Left kidney (tissue), 8 donors: Measurements from ENCODE around the gene TRIM51. TPM values are rescaled to one million over a fixed set of nuclear protein-coding genes. Genes with fewer than 3 reads are reported as not detected.
"Not testable (repeated sequence)": the region's sequence is repeated elsewhere in the genome, so short reads cannot be mapped to it uniquely, and the experiment has no call there.

ENCODE experiments used
- DNase-seq: peaks from one replicate; pipeline ENCODE4 v3.0.0-alpha.2; 2013
- long read RNA-seq, 8 donors: transcript quantifications; one replicate each; lab custom pipeline, GENCODE V29; 2026
- polyA plus RNA-seq: library from polyadenylated mRNA; unstranded; fragments of 120-200 nt; gene quantifications from one replicate; pipeline ENCODE4 v1.2.1, GENCODE V29; 2013; ENCODE audit not compliant: insufficient read length

TRIM51 gene
- not detected for polyA plus RNA-seq
- long read RNA-seq, donor 1, result 0 reads
- long read RNA-seq, donor 2, result 0 reads
- long read RNA-seq, donor 3, result 0 reads
- long read RNA-seq, donor 4, result 0 reads
- long read RNA-seq, donor 5, result 0 reads
- long read RNA-seq, donor 6, result 0 reads
- long read RNA-seq, donor 7, result 0 reads
- long read RNA-seq, donor 8, result 0 reads

DNA sequence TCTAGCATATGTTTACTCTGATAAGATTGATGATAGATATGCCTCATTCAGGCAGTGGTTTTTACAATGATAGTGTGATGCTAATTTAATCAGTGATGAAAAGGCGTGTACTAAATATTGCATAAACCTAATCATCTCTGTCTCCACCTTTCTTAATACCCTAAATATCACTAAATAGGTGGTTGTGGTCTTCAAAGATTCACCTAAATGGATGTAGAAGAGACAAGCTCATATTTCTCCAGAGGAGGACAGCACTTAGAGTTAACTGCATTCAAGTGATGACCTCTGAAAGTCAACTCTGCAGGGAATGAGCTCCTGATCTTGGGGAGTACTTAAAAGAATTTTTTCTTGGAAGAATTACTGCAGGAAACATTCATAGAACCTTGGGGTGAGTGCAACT lies at the start of gene TRIM51:
TRIM51 (plus strand) TSS at position 301 of the 400 bp plus-strand sequence. CDS start 2,132 bp downstream, outside the sequence.
- DNase-seq, result not testable (repeated sequence)

GRCh38 chr11:55838452-55838851 lies 44.6 kb upstream of the TRIM51 start, which contains the start of gene OR5D16:
Gene OR5D16, plus strand, starts transcription at chr11:55838752. Its CDS starts 0 bp downstream, at chr11:55838752.
- no peak for DNase-seq

DNA sequence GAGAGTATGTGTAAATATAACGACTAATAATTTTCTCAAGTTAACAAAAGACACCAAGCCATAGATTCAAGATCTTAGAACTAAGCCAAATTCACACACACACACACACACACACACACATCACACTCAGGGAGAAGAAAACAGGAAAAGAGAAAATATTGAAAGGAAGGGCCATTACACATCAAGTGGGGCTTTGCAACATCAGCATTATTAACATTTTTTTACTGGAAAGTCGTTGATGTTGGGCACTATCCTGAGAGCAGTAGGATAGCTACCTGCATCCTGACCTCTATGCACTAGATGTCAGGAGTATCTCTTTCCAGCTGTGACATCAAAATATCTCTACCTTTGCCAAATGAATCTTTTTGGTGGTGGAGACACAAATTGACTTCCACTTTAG lies 35.6 kb upstream of the TRIM51 start:
- DNase-seq, result no peak

GRCh38 chr11:55849037-55849436 lies 34.1 kb upstream of the TRIM51 start:
- DNase-seq, result no peak

DNA sequence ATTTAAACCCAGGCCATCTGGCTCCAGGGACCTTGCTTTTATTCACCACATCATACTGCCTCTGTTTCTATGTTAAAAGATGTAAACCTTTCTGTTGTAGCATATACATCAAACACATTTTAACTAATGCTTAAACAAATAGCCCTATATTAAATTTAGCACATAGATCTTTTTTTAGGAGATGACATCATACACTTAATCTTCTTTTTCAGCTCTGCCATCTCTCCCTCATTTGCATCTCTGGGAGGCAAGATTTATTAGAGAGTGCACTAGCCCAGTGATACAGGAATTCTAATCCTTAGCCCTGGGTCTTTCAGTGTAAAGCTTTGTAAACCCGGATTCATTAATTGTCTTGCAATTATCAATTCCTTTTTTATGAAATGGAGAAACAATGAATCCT lies 31.0 kb upstream of the TRIM51 start:
- DNase-seq, result no peak

DNA sequence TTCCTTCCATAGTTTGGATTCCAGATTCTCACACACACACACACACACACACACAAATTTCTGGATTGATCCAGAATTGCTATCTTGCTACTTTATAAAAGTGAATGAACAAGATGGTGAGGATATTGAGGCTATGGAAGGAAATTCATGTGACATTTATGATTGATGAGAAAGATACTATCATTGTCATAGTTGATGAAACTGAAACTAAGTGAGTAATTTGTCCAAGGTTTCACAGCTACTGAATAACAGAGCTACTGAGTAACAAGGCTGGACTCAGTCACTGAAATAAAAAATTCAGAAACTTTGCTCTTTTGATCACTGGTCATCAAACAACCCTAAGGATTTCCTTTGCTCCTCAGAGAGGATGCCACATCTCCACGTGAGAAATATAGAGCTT lies 28.4 kb upstream of the TRIM51 start:
- no peak for DNase-seq

- DNase-seq, result not testable (repeated sequence)
Observed at GRCh38 chr11:55867354-55867753, 15.7 kb upstream of the TRIM51 start.

- not testable (repeated sequence) for DNase-seq
Observed at GRCh38 chr11:55872731-55873130, 10.4 kb upstream of the TRIM51 start.

DNA sequence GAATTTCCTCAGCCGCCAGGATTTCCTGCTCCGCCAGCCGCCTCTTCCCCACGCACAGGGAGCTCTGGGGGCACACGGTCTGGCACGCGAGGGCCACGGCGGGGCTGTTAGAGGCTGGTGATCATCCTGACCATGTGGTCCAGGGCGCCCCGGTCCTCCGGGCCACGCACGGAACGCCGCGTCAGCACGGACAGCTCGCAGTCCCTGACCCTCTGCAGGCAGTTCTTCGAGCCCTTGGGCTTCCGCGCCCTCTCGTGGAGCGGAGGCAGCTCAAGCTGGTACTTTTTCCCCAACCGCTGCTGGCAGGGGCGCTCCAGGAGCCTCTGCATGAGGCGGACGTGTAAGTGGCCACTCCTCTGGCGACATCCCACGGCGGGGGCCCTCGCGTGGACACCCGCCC lies 10.0 kb upstream of the TRIM51 start:
- DNase-seq, result not testable (repeated sequence)

DNA sequence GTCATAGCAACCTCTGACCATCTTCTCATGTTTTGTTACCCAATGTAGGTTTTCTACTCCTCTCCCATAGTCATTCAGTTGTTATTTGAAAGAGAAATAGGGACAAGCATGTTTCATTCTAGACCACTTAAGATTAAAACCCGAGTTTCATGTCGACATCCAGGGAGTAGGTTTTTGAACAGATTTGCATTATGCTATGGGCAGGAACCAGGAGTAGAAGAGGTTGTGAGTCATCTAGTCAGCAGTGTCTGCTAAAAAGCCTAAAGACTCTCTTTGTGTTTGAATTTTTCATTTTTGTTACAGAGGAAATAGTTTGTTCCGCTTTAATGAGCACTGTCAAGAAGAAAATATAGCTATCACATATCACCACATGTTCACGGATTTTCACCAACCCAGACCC lies 1.9 kb downstream of the TRIM51 start:
- DNase-seq, result not testable (repeated sequence)

DNA sequence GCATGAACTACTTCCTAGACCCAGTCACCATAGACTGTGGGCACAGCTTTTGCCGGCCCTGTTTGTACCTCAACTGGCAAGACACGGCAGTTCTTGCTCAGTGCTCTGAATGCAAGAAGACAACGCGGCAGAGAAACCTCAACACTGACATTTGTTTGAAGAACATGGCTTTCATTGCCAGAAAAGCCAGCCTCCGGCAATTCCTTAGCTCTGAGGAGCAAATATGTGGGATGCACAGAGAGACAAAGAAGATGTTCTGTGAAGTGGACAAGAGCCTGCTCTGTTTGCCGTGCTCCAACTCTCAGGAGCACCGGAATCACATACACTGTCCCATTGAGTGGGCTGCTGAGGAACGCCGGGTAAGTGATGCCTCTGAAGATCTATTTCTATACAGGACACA lies 2.4 kb downstream of the TRIM51 start:
- not testable (repeated sequence) for DNase-seq

DNA sequence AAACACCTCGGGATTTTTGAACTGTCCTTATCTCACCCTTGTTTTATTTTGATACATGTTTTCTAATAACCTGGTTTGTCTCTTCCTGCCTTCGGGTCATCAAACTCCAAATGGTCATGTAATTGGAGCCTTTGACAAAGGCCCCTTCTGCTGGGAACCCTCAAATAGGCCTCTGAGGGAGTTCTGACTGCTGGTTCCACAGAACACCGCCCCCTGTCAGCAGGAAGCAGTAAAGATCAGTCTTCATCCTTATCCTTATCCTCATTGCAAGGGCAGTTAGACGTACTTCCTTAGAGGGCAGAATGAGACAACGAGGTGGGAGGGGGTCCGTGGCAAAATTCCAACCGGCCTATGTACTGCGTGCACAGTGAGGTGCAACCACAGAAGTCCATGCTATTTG lies 12.1 kb downstream of the TRIM51 start:
- no peak for DNase-seq

DNA sequence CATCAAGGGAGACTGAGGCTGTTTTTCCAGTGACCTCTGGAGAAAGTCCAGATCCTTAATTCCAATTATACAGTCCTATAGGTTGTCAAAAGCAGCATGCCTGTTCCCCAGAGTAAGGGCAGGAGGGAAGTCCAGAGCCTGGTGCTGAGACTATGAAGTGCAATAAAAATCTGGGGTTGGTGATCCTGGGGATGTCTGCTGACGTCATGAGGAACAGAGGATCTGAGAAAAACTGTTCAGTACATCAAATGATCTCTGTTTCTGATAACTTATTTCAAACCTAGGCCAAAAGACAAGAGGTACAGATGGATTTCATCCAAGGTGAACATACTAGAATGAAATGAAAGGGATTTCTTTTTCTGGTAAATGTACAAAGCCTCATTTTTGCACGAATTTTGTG lies 19.2 kb downstream of the TRIM51 start:
- no peak for DNase-seq

DNA sequence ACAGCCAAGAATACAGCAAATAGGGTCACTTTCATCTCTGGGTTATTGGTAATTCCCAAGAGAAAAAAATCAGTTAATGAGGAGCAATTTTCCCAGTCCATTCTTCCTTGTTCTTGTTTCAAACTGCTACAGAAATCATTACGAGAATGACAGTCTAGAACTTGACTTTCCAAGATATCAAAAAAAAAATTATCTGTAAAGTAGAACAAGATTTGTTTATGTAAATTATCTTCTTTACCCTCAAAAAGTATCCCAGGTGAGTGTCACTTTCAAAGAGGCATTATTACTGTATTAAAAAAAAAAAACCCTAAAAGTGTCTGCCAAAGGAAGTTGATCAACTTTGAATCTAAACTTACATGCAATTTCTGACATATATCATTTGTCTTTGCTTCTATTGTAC lies 31.4 kb downstream of the TRIM51 start, which contains the start of gene OR5W2:
OR5W2 (minus strand) TSS at position 101 of the 400 bp plus-strand sequence; CDS start at position 101, 0 bp downstream.
- no peak for DNase-seq

DNA sequence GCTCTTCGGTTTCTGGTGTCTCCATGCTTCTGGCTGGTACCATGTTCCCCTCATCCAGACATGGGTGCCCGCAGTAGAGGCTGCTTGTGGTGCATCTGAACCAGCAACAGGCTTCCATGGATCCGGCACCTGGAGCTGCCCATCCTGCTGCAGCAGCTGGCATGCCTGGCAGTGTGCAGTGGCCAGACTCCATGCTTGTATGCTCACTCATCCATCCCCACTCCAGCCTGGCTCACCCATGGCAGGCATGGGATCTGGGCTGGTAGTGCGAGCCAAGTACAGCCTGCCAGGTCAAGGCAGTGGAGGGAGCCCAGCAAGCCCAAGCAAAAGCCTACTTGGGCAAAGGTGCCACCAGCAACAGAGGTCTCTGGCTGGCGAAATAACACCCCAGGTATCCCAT lies 37.4 kb downstream of the TRIM51 start:
- no peak for DNase-seq

DNA sequence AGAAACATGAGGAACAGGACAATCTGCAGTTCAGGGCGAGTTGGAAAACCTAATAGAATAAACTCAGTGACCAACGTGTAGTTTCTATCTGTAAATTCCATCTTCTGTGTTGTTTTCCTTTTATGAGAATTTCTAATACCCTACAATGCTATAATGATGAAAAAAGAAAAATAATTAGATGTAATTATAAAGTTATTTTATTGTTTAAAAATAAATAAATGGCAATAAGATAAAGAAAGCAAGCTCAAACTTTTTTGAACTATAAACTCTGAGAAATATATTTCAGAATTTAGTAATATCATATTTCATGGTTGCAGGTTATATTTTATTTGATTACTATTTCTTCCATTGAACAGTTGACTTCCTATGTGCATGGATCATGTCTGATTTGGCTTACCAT lies 53.2 kb downstream of the TRIM51 start, which contains the start of gene OR5I1:
OR5I1 (minus strand) TSS at position 101 of the 400 bp plus-strand sequence; CDS start at position 101, 0 bp downstream.
- no peak for DNase-seq

Other genes starting within 250 kb of the TRIM51 start
- gene OR4P4, start 248.2 kb upstream of the TRIM51 start, polyA plus RNA-seq, result 0.07 TPM
- not detected for gene OR4S2, start 235.0 kb upstream of the TRIM51 start, polyA plus RNA-seq
- gene OR4C6, start 221.1 kb upstream of the TRIM51 start, polyA plus RNA-seq, result not detected
- not detected for gene OR5D13, start 109.9 kb upstream of the TRIM51 start, polyA plus RNA-seq
- not detected for gene OR5D14, start 87.7 kb upstream of the TRIM51 start, polyA plus RNA-seq
- gene OR5L1, start 71.9 kb upstream of the TRIM51 start, polyA plus RNA-seq, result not detected
- gene OR5D18, start 63.7 kb upstream of the TRIM51 start, polyA plus RNA-seq, result not detected
- gene OR5L2, start 56.1 kb upstream of the TRIM51 start, polyA plus RNA-seq, result not detected
- gene OR5D16, start 44.5 kb upstream of the TRIM51 start, polyA plus RNA-seq, result not detected
- not detected for gene OR5W2, start 31.3 kb downstream of the TRIM51 start, polyA plus RNA-seq
- gene OR5I1, start 53.1 kb downstream of the TRIM51 start, polyA plus RNA-seq, result not detected
- not detected for gene OR10AG1, start 86.6 kb downstream of the TRIM51 start, polyA plus RNA-seq
- gene OR5F1, start 111.3 kb downstream of the TRIM51 start, polyA plus RNA-seq, result not detected
- gene OR5AS1, start 144.4 kb downstream of the TRIM51 start, polyA plus RNA-seq, result 0.07 TPM
- not detected for gene OR8I2, start 210.0 kb downstream of the TRIM51 start, polyA plus RNA-seq
- gene OR8H2, start 220.4 kb downstream of the TRIM51 start, polyA plus RNA-seq, result not detected
- not detected for gene OR8H3, start 239.1 kb downstream of the TRIM51 start, polyA plus RNA-seq